Liver (tissue), 9 donors: ENCODE measurements around the gene ZNF48. TPM values are rescaled to one million over a fixed set of nuclear protein-coding genes. Genes with fewer than 3 reads are reported as not detected.
A peak's percentile ranks its signal among the peaks of the same experiment; 100 is the strongest.

Experiments used
- DNase-seq: peaks from one replicate; pipeline ENCODE4 v3.0.0-alpha.2; 2017; ENCODE audit warnings: low spot score
- H3K27ac ChIP-seq, 2 donors: one replicate each; pipeline ENCODE4 v1.7.0; 2013; ENCODE audit warnings: inconsistent platforms in 2 of 2, low read length in 2 of 2, control low read depth in 1 of 2, low read depth in 1 of 2, mild to moderate bottlenecking in 1 of 2
- H3K27me3 ChIP-seq, 4 donors: one replicate each; pipeline versions ENCODE4 v1.6.1 to v1.7.0; 2013; ENCODE audit warnings: low read length in 3 of 4, inconsistent platforms in 1 of 4, mild to moderate bottlenecking in 1 of 4, moderate library complexity in 1 of 4; ENCODE audit not compliant: control insufficient read depth in 4 of 4, insufficient read depth in 4 of 4
- H3K36me3 ChIP-seq, 4 donors: one replicate each; pipeline versions ENCODE4 v1.6.1 to v1.7.0; 2013; ENCODE audit warnings: low read length in 3 of 4, mild to moderate bottlenecking in 3 of 4, low read depth in 1 of 4, moderate library complexity in 1 of 4; ENCODE audit not compliant: control insufficient read depth in 4 of 4, insufficient read depth in 3 of 4
- H3K4me1 ChIP-seq, 4 donors: one replicate each; pipeline versions ENCODE4 v1.6.1 to v1.7.0; 2013; ENCODE audit warnings: low read length in 3 of 4, mild to moderate bottlenecking in 3 of 4, moderate library complexity in 1 of 4; ENCODE audit not compliant: control insufficient read depth in 4 of 4, insufficient read depth in 4 of 4
- H3K4me3 ChIP-seq, 3 donors: one replicate each; pipeline versions ENCODE4 v1.6.1 to v1.7.0; 2013; ENCODE audit warnings: low read length in 3 of 3, control low read depth in 1 of 3, low read depth in 1 of 3, mild to moderate bottlenecking in 1 of 3
- H3K9ac ChIP-seq, 2 donors: one replicate each; pipeline ENCODE4 v1.7.0; 2013; ENCODE audit warnings: low read length in 2 of 2, mild to moderate bottlenecking in 2 of 2, moderate library complexity in 2 of 2, control low read depth in 1 of 2, low read depth in 1 of 2
- H3K9me3 ChIP-seq, 4 donors: one replicate each; pipeline versions ENCODE4 v1.6.1 to v1.7.0; 2013; ENCODE audit warnings: low read length in 3 of 4; ENCODE audit not compliant: control insufficient read depth in 4 of 4
- EGR1 ChIP-seq, 2 donors: IDR thresholded peaks; 2 replicates each; pipeline ENCODE4 v1.6.1; 2016 to 2018; ENCODE audit warnings: antibody characterized with exemption in 2 of 2, low read depth in 2 of 2
- FOXA2 ChIP-seq: IDR thresholded peaks from 2 replicates; pipeline ENCODE4 v1.6.1; 2016; ENCODE audit warnings: antibody characterized with exemption
- GABPA ChIP-seq, 2 donors: IDR thresholded peaks in 1 of 2; conservative IDR thresholded peaks in 1 of 2; 2 replicates each; pipeline ENCODE4 v1.6.1; 2016; ENCODE audit warnings: antibody characterized with exemption in 2 of 2, mild to moderate bottlenecking in 1 of 2, moderate library complexity in 1 of 2
- HNF4A ChIP-seq, 2 donors: conservative IDR thresholded peaks; 2 replicates each; pipeline ENCODE4 v1.6.1; 2016; ENCODE audit warnings: antibody characterized with exemption in 2 of 2, mild to moderate bottlenecking in 2 of 2
- HNF4G ChIP-seq: IDR thresholded peaks from 2 replicates; pipeline ENCODE4 v1.6.1; 2016; ENCODE audit warnings: antibody characterized with exemption
- JUND ChIP-seq, 2 donors: IDR thresholded peaks; 2 replicates each; pipeline ENCODE4 v1.6.1; 2016; ENCODE audit warnings: antibody characterized with exemption in 2 of 2
- NR2F2 ChIP-seq: IDR thresholded peaks from 2 replicates; pipeline ENCODE4 v1.6.1; 2016; ENCODE audit warnings: antibody characterized with exemption
- RAD21 ChIP-seq, 2 donors: IDR thresholded peaks; 2 replicates each; pipeline ENCODE4 v1.6.1; 2016; ENCODE audit warnings: antibody characterized with exemption in 2 of 2, mild to moderate bottlenecking in 2 of 2
- RXRA ChIP-seq, 2 donors: IDR thresholded peaks; 2 replicates each; pipeline ENCODE4 v1.6.1; 2017 to 2018; ENCODE audit warnings: antibody characterized with exemption in 2 of 2, mild to moderate bottlenecking in 1 of 2
- SP1 ChIP-seq: IDR thresholded peaks from 2 replicates; pipeline ENCODE4 v1.6.1; 2018; ENCODE audit warnings: antibody characterized with exemption, mild to moderate bottlenecking
- TAF1 ChIP-seq: conservative IDR thresholded peaks from 2 replicates; pipeline ENCODE4 v1.6.1; 2016; ENCODE audit warnings: antibody characterized with exemption, mild to moderate bottlenecking
- YY1 ChIP-seq: IDR thresholded peaks from 2 replicates; pipeline ENCODE4 v1.6.1; 2016; ENCODE audit warnings: antibody characterized with exemption, mild to moderate bottlenecking
- WGBS: extraction: QIAGEN DNeasy Blood & Tissue Kit; methylation state at CpG from one replicate; pipeline ENCODE4 v1.1.7; 2013; 5-methylcytosine and 5-hydroxymethylcytosine counted together
- polyA plus RNA-seq, 2 donors: library from polyadenylated mRNA; stranded (reverse) in 1 of 2; unstranded in 1 of 2; fragments of 200-250 nt in 1 of 2; fragments of >200 nt in 1 of 2; fragmentation: Nextera tagmentation in 1 of 2; extraction: Ambion mirVana in 1 of 2; gene quantifications; one replicate each; pipeline versions ENCODE4 v1.2.1 to v1.2.3, GENCODE V29; 2013 to 2015
- total RNA-seq, 2 donors: library from RNA; depleted of rRNA; stranded (reverse); fragments of >200 nt; gene quantifications; one replicate each; pipeline ENCODE4 v1.2.3, GENCODE V29; 2014
- TF ChIP-seq, protein P1 (sequence below): IDR thresholded peaks from 2 replicates; pipeline ENCODE4 v1.6.1; 2016; ENCODE audit warnings: antibody characterized with exemption
- TF ChIP-seq, protein P2 (sequence below): IDR thresholded peaks from 2 replicates; pipeline ENCODE4 v1.6.1; 2016; ENCODE audit warnings: antibody characterized with exemption, mild to moderate bottlenecking
- TF ChIP-seq, protein P3 (sequence below): IDR thresholded peaks from 2 replicates; pipeline ENCODE4 v1.6.1; 2016; ENCODE audit warnings: antibody characterized with exemption
- TF ChIP-seq, protein P4 (sequence below): IDR thresholded peaks from 2 replicates; pipeline ENCODE4 v1.6.1; 2016; ENCODE audit warnings: antibody characterized with exemption
- TF ChIP-seq, protein P5 (sequence below): fragments of 150-350 bp; IDR thresholded peaks from 2 replicates; pipeline ENCODE4 v1.5.1; 2017; ENCODE audit warnings: improper control_type of control experiment, low read depth, low read length; ENCODE audit not compliant: missing input control
- donor health status: healthy.
- donor health status: healthy.
- donor health status: healthy.
- donor health status: healthy.
- donor health status: healthy.

Gene ZNF48
- total and polyA plus RNA-seq, 4 donors: 2.3 to 4.7 (median 3.1) TPM

DNA sequence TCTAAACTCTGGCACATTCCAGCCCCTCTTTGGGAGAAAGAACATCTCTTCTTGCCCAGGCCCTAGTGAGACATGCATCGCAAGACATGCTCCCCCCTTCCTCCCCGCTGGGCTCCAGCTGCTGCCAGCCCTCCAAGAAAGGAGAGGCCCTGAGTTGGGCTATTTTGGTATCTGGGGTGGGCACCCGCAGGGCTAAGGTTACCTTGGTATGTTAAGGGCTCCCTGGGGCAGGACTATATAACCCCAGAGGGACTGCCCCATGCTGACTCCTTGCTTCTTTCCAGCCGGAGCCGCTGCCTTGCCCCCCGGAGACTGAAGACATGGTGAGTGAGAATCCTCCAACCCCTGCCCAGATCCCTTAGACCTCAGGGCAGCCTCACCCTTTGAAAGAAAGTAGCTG is 20.7 kb upstream of the ZNF48 start, which contains the start of gene MYL11:
TSS of gene MYL11 (plus strand) at position 265 of the 400 bp plus-strand sequence. CDS start at position 321, 56 bp downstream.
- DNase-seq: no peak
- H3K9ac ChIP-seq: no peak within 1 kb of the TSS
- peaks cover 5 to 21% (median 11%) of the 10 kb centered on the region in 4 donors for H3K4me1 ChIP-seq
- 93% methylated on average over 6 of the region's 6 CpGs for WGBS
- H3K27ac ChIP-seq: peak within 1 kb of the TSS in 1 of 2 donors; percentile 38
- H3K4me3 ChIP-seq: no peak within 1 kb of the TSS
- no peaks in the 10 kb centered on the region for H3K36me3 ChIP-seq
- TF ChIP-seq TAF1 (no peak), RXRA (IDR thresholded peaks at IDR 0.05) (no peak), JUND (IDR thresholded peaks at IDR 0.05) (no peak), SP1 (no peak), GABPA (IDR thresholded peaks at IDR 0.05 in 1 of 2, conservative IDR thresholded peaks at IDR 0.05 in 1 of 2) (no peak), HNF4G (no peak), NR2F2 (no peak), HNF4A (conservative IDR thresholded peaks at IDR 0.05) (no peak)
- TF ChIP-seq, protein P1, sequence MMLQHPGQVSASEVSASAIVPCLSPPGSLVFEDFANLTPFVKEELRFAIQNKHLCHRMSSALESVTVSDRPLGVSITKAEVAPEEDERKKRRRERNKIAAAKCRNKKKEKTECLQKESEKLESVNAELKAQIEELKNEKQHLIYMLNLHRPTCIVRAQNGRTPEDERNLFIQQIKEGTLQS: no peak
- TF ChIP-seq, protein P2, sequence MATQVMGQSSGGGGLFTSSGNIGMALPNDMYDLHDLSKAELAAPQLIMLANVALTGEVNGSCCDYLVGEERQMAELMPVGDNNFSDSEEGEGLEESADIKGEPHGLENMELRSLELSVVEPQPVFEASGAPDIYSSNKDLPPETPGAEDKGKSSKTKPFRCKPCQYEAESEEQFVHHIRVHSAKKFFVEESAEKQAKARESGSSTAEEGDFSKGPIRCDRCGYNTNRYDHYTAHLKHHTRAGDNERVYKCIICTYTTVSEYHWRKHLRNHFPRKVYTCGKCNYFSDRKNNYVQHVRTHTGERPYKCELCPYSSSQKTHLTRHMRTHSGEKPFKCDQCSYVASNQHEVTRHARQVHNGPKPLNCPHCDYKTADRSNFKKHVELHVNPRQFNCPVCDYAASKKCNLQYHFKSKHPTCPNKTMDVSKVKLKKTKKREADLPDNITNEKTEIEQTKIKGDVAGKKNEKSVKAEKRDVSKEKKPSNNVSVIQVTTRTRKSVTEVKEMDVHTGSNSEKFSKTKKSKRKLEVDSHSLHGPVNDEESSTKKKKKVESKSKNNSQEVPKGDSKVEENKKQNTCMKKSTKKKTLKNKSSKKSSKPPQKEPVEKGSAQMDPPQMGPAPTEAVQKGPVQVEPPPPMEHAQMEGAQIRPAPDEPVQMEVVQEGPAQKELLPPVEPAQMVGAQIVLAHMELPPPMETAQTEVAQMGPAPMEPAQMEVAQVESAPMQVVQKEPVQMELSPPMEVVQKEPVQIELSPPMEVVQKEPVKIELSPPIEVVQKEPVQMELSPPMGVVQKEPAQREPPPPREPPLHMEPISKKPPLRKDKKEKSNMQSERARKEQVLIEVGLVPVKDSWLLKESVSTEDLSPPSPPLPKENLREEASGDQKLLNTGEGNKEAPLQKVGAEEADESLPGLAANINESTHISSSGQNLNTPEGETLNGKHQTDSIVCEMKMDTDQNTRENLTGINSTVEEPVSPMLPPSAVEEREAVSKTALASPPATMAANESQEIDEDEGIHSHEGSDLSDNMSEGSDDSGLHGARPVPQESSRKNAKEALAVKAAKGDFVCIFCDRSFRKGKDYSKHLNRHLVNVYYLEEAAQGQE: no peak
- TF ChIP-seq, protein P3, sequence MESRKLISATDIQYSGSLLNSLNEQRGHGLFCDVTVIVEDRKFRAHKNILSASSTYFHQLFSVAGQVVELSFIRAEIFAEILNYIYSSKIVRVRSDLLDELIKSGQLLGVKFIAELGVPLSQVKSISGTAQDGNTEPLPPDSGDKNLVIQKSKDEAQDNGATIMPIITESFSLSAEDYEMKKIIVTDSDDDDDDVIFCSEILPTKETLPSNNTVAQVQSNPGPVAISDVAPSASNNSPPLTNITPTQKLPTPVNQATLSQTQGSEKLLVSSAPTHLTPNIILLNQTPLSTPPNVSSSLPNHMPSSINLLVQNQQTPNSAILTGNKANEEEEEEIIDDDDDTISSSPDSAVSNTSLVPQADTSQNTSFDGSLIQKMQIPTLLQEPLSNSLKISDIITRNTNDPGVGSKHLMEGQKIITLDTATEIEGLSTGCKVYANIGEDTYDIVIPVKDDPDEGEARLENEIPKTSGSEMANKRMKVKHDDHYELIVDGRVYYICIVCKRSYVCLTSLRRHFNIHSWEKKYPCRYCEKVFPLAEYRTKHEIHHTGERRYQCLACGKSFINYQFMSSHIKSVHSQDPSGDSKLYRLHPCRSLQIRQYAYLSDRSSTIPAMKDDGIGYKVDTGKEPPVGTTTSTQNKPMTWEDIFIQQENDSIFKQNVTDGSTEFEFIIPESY: no peak
- H3K9me3 ChIP-seq: no peaks in the 10 kb centered on the region
- no peaks in the 10 kb centered on the region for H3K27me3 ChIP-seq

DNA sequence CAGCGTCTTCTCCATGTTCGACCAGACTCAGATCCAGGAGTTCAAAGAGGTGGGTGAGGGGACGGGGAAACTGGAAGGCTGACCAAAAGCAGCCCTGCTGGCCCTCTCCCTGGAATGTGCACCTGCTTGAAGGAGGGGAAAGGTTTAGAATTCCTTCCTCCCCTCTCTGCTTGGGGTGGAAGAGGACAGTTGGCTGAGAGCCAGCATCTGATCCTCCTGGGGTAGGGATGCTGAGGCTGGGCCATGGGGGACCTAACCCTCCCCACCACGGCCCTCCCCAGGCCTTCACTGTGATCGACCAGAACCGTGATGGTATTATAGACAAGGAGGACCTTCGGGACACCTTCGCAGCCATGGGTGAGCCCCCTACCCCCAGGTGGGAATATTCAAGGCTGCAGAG is 19.4 kb upstream of the ZNF48 start:
- WGBS: 96% methylated on average over 8 of the region's 8 CpGs
- peaks cover 5 to 21% (median 11%) of the 10 kb centered on the region in 4 donors for H3K4me1 ChIP-seq

More for the DNA sequence above, 19.4 kb upstream of the ZNF48 start:
- Histone ChIP-seq H3K9ac (no peak overlapping the region), H3K9me3 (no peaks in the 10 kb centered on the region), H3K36me3 (no peaks in the 10 kb centered on the region), H3K4me3 (no peak overlapping the region), H3K27me3 (no peaks in the 10 kb centered on the region), H3K27ac (no peak overlapping the region)
- DNase-seq: no peak
- no peak for TF ChIP-seq EGR1 (IDR thresholded peaks at IDR 0.05; ENCODE audit: low read depth in 2 of 2)
- TF ChIP-seq, protein P3: no peak
- TF ChIP-seq, protein P4, sequence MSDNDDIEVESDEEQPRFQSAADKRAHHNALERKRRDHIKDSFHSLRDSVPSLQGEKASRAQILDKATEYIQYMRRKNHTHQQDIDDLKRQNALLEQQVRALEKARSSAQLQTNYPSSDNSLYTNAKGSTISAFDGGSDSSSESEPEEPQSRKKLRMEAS: no peak
- TF ChIP-seq NR2F2: no peak
- TF ChIP-seq, protein P5, sequence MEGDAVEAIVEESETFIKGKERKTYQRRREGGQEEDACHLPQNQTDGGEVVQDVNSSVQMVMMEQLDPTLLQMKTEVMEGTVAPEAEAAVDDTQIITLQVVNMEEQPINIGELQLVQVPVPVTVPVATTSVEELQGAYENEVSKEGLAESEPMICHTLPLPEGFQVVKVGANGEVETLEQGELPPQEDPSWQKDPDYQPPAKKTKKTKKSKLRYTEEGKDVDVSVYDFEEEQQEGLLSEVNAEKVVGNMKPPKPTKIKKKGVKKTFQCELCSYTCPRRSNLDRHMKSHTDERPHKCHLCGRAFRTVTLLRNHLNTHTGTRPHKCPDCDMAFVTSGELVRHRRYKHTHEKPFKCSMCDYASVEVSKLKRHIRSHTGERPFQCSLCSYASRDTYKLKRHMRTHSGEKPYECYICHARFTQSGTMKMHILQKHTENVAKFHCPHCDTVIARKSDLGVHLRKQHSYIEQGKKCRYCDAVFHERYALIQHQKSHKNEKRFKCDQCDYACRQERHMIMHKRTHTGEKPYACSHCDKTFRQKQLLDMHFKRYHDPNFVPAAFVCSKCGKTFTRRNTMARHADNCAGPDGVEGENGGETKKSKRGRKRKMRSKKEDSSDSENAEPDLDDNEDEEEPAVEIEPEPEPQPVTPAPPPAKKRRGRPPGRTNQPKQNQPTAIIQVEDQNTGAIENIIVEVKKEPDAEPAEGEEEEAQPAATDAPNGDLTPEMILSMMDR: no peak
- no peak for TF ChIP-seq SP1
- no peak for TF ChIP-seq RAD21 (IDR thresholded peaks at IDR 0.05)
- no peak for TF ChIP-seq HNF4A (conservative IDR thresholded peaks at IDR 0.05)
- no peak for TF ChIP-seq JUND (IDR thresholded peaks at IDR 0.05)
- TF ChIP-seq, protein P1: no peak
- no peak for TF ChIP-seq YY1
- TF ChIP-seq RXRA (IDR thresholded peaks at IDR 0.05): no peak
- TF ChIP-seq FOXA2: no peak
